ENCODE results near the gene NOD1.

GRCh38 chr7:30503274-30504212 lies 25.0 kb upstream of the NOD1 start:
- TF ChIP-seq CTCF (IDR thresholded peaks at IDR 0.05) (no peak), POLR2A (IDR thresholded peaks at IDR 0.05) (no peak), POLR2AphosphoS5 (IDR thresholded peaks at IDR 0.05) (no peak)

Measured in transverse colon (tissue), 4 donors.